Nephron (organoid): ENCODE data around the gene MRGPRE.

Experiments used
- H3K27ac Mint-ChIP-seq, 3 experiments: 2 replicates each; pipeline ENCODE4 v1.8.0; 2020; ENCODE audit warnings: mixed read lengths in 3 of 3, mild to moderate bottlenecking in 2 of 3, moderate library complexity in 1 of 3
- H3K27me3 Mint-ChIP-seq: 2 replicates; pipeline ENCODE4 v1.8.0; 2021; ENCODE audit warnings: low read depth, mild to moderate bottlenecking, moderate library complexity, mixed read lengths
- H3K36me3 Mint-ChIP-seq: 2 replicates; pipeline ENCODE4 v1.8.0; 2020; ENCODE audit warnings: low read depth, mixed read lengths
- H3K4me1 Mint-ChIP-seq: 2 replicates; pipeline ENCODE4 v1.8.0; 2020; ENCODE audit warnings: mixed read lengths
- H3K4me3 Mint-ChIP-seq, 3 experiments: 2 replicates each; pipeline ENCODE4 v1.8.0; 2020; ENCODE audit warnings: mild to moderate bottlenecking in 3 of 3, mixed read lengths in 3 of 3, moderate library complexity in 2 of 3
- H3K9me3 Mint-ChIP-seq: 2 replicates; pipeline ENCODE4 v1.8.0; 2020; ENCODE audit warnings: mixed read lengths
- TF ChIP-seq, protein P1 (sequence below), 3 experiments: fragments of 200-600 bp; sonication (generic); IDR thresholded peaks; one replicate each; pipeline ENCODE4 v1.5.0; 2021; ENCODE audit warnings: antibody characterized with exemption in 3 of 3; ENCODE audit not compliant: unreplicated experiment in 3 of 3

MRGPRE gene

DNA sequence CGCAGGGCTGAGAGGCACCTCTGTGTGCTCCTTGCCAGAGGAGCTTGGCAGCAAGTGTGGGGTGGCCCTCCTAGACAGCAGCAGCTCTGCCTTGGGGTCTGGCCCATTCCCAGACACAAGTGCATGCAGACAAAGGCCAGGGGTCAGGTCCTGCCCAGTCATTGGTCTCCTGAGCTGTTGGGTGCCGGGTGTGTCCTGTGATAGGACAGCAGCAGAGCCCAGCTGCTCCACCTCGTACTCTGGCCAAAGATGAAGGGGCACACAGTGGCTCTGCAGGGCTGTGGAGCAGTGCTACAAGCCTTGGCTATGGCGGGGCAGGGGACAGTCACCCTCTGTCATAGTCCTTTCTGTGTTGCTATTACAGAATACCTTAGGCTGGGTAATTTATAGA is 49.8 kb downstream of the MRGPRE start:
- Mint-ChIP-seq H3K36me3 (no peaks in the 10 kb centered on the region), H3K4me3 (no peak overlapping the region), H3K4me1 (no peaks in the 10 kb centered on the region), H3K27me3 (peaks cover 17% of the 10 kb centered on the region), H3K9me3 (peaks cover 11% of the 10 kb centered on the region), H3K27ac (no peak overlapping the region)
- TF ChIP-seq, protein P1, sequence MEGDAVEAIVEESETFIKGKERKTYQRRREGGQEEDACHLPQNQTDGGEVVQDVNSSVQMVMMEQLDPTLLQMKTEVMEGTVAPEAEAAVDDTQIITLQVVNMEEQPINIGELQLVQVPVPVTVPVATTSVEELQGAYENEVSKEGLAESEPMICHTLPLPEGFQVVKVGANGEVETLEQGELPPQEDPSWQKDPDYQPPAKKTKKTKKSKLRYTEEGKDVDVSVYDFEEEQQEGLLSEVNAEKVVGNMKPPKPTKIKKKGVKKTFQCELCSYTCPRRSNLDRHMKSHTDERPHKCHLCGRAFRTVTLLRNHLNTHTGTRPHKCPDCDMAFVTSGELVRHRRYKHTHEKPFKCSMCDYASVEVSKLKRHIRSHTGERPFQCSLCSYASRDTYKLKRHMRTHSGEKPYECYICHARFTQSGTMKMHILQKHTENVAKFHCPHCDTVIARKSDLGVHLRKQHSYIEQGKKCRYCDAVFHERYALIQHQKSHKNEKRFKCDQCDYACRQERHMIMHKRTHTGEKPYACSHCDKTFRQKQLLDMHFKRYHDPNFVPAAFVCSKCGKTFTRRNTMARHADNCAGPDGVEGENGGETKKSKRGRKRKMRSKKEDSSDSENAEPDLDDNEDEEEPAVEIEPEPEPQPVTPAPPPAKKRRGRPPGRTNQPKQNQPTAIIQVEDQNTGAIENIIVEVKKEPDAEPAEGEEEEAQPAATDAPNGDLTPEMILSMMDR (IDR thresholded peaks at IDR 0.05; ENCODE audit: unreplicated experiment in 3 of 3): no peak

DNA sequence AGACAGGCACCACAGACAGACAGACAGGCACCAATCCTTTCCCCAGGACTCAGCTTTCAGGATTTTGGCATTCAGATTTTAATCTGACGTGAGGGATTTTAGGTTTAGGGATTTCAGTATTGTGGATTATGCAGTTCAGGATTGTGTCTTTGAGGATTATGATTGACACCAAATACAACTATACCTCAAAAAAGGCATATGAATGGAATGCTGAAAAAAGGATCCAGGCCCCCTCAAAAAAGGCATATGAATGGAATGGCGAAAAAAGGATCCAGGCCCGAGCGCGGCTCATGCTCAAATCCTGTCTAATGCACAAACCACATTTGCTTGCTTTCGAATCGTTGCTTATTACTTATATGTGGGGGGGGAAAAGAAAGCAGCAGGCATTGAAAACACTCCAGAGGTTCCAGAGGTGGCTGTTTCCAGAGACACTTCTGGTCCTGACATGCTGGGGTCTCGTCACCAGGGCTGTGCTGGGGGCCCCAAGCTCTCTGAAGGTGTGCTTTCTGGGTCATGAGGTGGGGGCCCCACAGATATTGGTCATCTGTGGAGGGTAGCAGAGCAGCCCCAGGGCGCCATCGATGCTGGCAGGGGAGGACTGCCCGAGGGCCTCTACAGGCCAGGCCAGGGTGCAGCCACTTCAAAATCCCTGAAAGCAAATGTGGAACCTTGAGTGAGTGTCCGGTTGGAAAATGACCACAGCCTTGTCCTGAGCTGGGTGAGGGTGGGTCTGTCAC is 50.3 kb downstream of the MRGPRE start:
- no peak overlapping the region for H3K27ac Mint-ChIP-seq
- peaks cover 12% of the 10 kb centered on the region for H3K27me3 Mint-ChIP-seq
- H3K4me3 Mint-ChIP-seq: no peak overlapping the region
- peaks cover 11% of the 10 kb centered on the region for H3K9me3 Mint-ChIP-seq
- H3K4me1 Mint-ChIP-seq: no peaks in the 10 kb centered on the region
- no peaks in the 10 kb centered on the region for H3K36me3 Mint-ChIP-seq
- TF ChIP-seq, protein P1 (IDR thresholded peaks at IDR 0.05; ENCODE audit: unreplicated experiment in 3 of 3): no peak

GRCh38 chr11:3180869-3181268 is 51.3 kb downstream of the MRGPRE start:
- Mint-ChIP-seq H3K4me1 (no peaks in the 10 kb centered on the region), H3K4me3 (no peak overlapping the region), H3K27me3 (peaks cover 8% of the 10 kb centered on the region), H3K36me3 (no peaks in the 10 kb centered on the region), H3K9me3 (peaks cover 15% of the 10 kb centered on the region), H3K27ac (no peak overlapping the region)
- TF ChIP-seq, protein P1 (IDR thresholded peaks at IDR 0.05; ENCODE audit: unreplicated experiment in 3 of 3): no peak

DNA sequence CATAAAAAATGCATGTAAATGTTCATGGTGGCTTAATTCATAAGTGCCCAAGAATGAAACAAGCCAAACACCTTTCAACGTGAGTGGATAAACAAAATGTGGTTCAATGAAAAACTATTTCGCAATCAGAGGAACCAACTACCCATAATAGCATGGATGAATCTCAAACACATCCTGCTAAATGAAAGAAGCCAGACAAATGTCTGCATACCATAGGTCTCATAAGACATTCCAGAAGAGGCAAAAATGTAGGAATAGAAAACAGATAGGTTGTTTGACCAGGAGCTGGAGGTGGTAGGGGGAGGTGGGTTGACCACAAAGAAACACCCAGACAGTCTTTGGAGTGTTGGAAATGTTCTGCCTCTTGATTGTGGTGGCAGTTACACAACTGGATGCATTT is 53.9 kb downstream of the MRGPRE start:
- Mint-ChIP-seq H3K27ac (no peak overlapping the region), H3K36me3 (no peaks in the 10 kb centered on the region), H3K27me3 (peaks cover 3% of the 10 kb centered on the region), H3K9me3 (peaks cover 21% of the 10 kb centered on the region), H3K4me3 (no peak overlapping the region), H3K4me1 (no peaks in the 10 kb centered on the region)
- TF ChIP-seq, protein P1 (IDR thresholded peaks at IDR 0.05; ENCODE audit: unreplicated experiment in 3 of 3): no peak

DNA sequence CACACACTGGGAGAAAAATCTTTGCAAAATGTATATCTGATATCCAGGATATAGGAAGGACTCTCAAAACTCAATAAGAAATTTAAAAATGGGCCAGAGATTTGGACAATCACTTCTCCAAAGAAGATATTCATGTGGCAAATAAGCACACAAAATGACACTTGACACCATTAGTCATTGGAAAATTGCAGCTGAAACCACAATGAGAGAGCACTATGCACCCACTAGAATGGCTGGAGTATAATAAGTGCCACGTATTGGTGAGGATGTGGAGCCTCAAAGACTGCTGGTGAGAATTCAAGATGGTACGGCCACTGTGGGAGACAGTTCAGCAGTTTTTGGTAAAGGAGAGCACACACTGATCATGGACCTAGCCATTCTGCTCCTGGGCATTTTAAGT is 54.3 kb downstream of the MRGPRE start:
- TF ChIP-seq, protein P1 (IDR thresholded peaks at IDR 0.05; ENCODE audit: unreplicated experiment in 3 of 3): no peak
- Mint-ChIP-seq H3K9me3 (peaks cover 21% of the 10 kb centered on the region), H3K27me3 (peaks cover 3% of the 10 kb centered on the region), H3K4me3 (no peak overlapping the region), H3K36me3 (no peaks in the 10 kb centered on the region), H3K27ac (no peak overlapping the region), H3K4me1 (no peaks in the 10 kb centered on the region)
